B cell (primary cell): ENCODE results near the gene CADM1. TPM values are rescaled to one million over a fixed set of nuclear protein-coding genes. Genes with fewer than 3 reads are reported as not detected.

ENCODE experiments used
- ATAC-seq: fragments of 200-7000 bp; cut with Tn5 transposase; one replicate; pipeline ENCODE4 v1.10.0; 2021; ENCODE audit warnings: low read depth, mild to moderate bottlenecking, moderate number of reproducible peaks, moderate library complexity
- CTCF ChIA-PET: fragments of 350-600 bp; sonication (Branson Sonifier 250); formaldehyde crosslinking; loops from one replicate; lab custom pipeline; 2021; ENCODE audit warnings: antibody characterized with exemption, inconsistent platforms; lab: Charles Lee
- POLR2A ChIA-PET: fragments of 350-600 bp; sonication (Branson Sonifier 250); formaldehyde crosslinking; loops from one replicate; lab custom pipeline; 2021; ENCODE audit warnings: antibody characterized with exemption; lab: Charles Lee
- DNase-seq: peaks from one replicate; pipeline ENCODE4 v3.0.0; 2013
- H2AFZ ChIP-seq: 2 replicates; pipeline ENCODE4 v1.6.1; 2012; ENCODE audit warnings: mild to moderate bottlenecking, low read depth, low read length; ENCODE audit not compliant: insufficient read depth, poor library complexity, severe bottlenecking
- H3K27ac ChIP-seq, 2 donors: 1 replicate in 1 of 2; 2 replicates in 1 of 2; pipeline ENCODE4 v1.5.1; 2012 to 2013; ENCODE audit warnings: low read length in 2 of 2, mild to moderate bottlenecking in 2 of 2, moderate library complexity in 1 of 2
- H3K27me3 ChIP-seq, 4 experiments: fragments of 200-600 bp in 1 of 4; sonication (generic) in 1 of 4; replicated peaks in 1 of 4; 1 replicate in 2 of 4; 2 replicates in 2 of 4; pipeline versions ENCODE4 v1.6.1 to v1.7.0; 2013 to 2016; ENCODE audit warnings: low read length in 3 of 4, mild to moderate bottlenecking in 2 of 4, mixed read lengths in 1 of 4, moderate library complexity in 1 of 4; ENCODE audit not compliant: insufficient read depth in 4 of 4, control insufficient read depth in 3 of 4; ENCODE audit errors: control extremely low read depth in 1 of 4
- H3K36me3 ChIP-seq, 2 experiments: replicated peaks in 1 of 2; 1 replicate in 1 of 2; 2 replicates in 1 of 2; pipeline versions ENCODE4 v1.6.1 to v1.7.1; 2013; ENCODE audit warnings: low read length in 1 of 2; ENCODE audit not compliant: insufficient read depth in 2 of 2, control insufficient read depth in 1 of 2; ENCODE audit errors: control extremely low read depth in 1 of 2, extremely low read depth in 1 of 2
- H3K4me1 ChIP-seq, 2 donors: fragments of 200-600 bp in 1 of 2; sonication (generic) in 1 of 2; 1 replicate in 1 of 2; 2 replicates in 1 of 2; pipeline versions ENCODE4 v1.5.1 to v1.6.1; 2013 to 2017; ENCODE audit warnings: low read length in 2 of 2; ENCODE audit not compliant: control insufficient read depth in 2 of 2, insufficient read depth in 2 of 2
- H3K4me2 ChIP-seq: replicated peaks from 2 replicates; pipeline ENCODE3; 2012; ENCODE audit warnings: mild to moderate bottlenecking, low read depth, low read length; ENCODE audit not compliant: poor library complexity, severe bottlenecking
- H3K4me3 ChIP-seq, 5 experiments: fragments of 200-600 bp in 1 of 5; sonication (generic) in 1 of 5; 1 replicate in 3 of 5; 2 replicates in 2 of 5; pipeline versions ENCODE4 v1.5.1 to v1.7.0; 2011 to 2016; ENCODE audit warnings: low read length in 4 of 5, mild to moderate bottlenecking in 4 of 5, low read depth in 2 of 5, control low read depth in 1 of 5, moderate library complexity in 1 of 5; ENCODE audit not compliant: insufficient read depth in 1 of 5; ENCODE audit errors: control extremely low read depth in 1 of 5, extremely low read depth in 1 of 5
- H3K79me2 ChIP-seq: fragments of 200-600 bp; sonication (generic); one replicate; pipeline ENCODE4 v1.6.0; 2016; ENCODE audit warnings: low read length; ENCODE audit not compliant: control insufficient read depth, insufficient read depth
- H3K9ac ChIP-seq: fragments of 200-600 bp; sonication (generic); 2 replicates; pipeline ENCODE4 v1.6.1; 2017; ENCODE audit warnings: mild to moderate bottlenecking, low read length, moderate library complexity
- H3K9me3 ChIP-seq, 3 donors: one replicate each; pipeline versions ENCODE4 v1.6.1 to v1.7.1; 2013; ENCODE audit warnings: low read length in 2 of 3; ENCODE audit not compliant: control insufficient read depth in 2 of 3, insufficient read depth in 1 of 3; ENCODE audit errors: control extremely low read depth in 1 of 3
- H4K20me1 ChIP-seq: 2 replicates; pipeline ENCODE4 v1.6.0; 2012; ENCODE audit warnings: mild to moderate bottlenecking, low read length; ENCODE audit not compliant: insufficient read depth, control insufficient read depth, poor library complexity, severe bottlenecking
- H3K27ac Mint-ChIP-seq: one replicate; pipeline ENCODE4 v1.8.0; 2021; ENCODE audit warnings: mixed read lengths
- H3K27me3 Mint-ChIP-seq: one replicate; pipeline ENCODE4 v1.8.0; 2021; ENCODE audit warnings: mixed read lengths
- H3K4me1 Mint-ChIP-seq: one replicate; pipeline ENCODE4 v1.8.0; 2021; ENCODE audit warnings: mixed read lengths
- H3K4me3 Mint-ChIP-seq: one replicate; pipeline ENCODE4 v1.8.0; 2021; ENCODE audit warnings: mixed read lengths
- H3K9me3 Mint-ChIP-seq: one replicate; pipeline ENCODE4 v1.8.0; 2022; ENCODE audit warnings: mixed read lengths; ENCODE audit not compliant: insufficient read depth
- CTCF ChIP-seq: fragments of 200-600 bp; IDR thresholded peaks from one replicate; pipeline ENCODE4 v1.8.0; 2022; ENCODE audit warnings: antibody characterized with exemption, mild to moderate bottlenecking
- EZH2 ChIP-seq: IDR thresholded peaks from 2 replicates; pipeline ENCODE4 v1.6.1; 2012; ENCODE audit warnings: borderline replicate concordance, low read depth, mild to moderate bottlenecking, moderate library complexity, low read length; ENCODE audit not compliant: insufficient read depth, poor library complexity, severe bottlenecking
- WGBS: methylation state at CpG from one replicate; pipeline ENCODE4 v1.1.5; 2013; ENCODE audit warnings: missing lambda C conversion rate; ENCODE audit not compliant: insufficient coverage; 5-methylcytosine and 5-hydroxymethylcytosine counted together
- intact Hi-C: fragments of 100-400 bp; cut with micrococcal nuclease; formaldehyde crosslinking; loops from one replicate; pipeline ENCODE4 v1.10.0; 2022
- polyA plus RNA-seq: library from polyadenylated mRNA; depleted of rRNA; stranded (reverse); fragments of >200 nt; gene quantifications from 2 replicates; pipeline ENCODE4 v1.2.3, GENCODE V29; 2012
- total RNA-seq, 2 donors: library from RNA; stranded (reverse); fragments of 120-200 nt in 1 of 2; gene quantifications; 1 replicate in 1 of 2; 2 replicates in 1 of 2; pipeline versions ENCODE4 v1.2.3 to v1.2.4, GENCODE V29; 2013 to 2022

The CADM1 gene
- total and polyA plus RNA-seq, 2 donors (not counting 1 experiment from before 2014, with no cell fraction given): 0.43 to 0.49 TPM

DNA sequence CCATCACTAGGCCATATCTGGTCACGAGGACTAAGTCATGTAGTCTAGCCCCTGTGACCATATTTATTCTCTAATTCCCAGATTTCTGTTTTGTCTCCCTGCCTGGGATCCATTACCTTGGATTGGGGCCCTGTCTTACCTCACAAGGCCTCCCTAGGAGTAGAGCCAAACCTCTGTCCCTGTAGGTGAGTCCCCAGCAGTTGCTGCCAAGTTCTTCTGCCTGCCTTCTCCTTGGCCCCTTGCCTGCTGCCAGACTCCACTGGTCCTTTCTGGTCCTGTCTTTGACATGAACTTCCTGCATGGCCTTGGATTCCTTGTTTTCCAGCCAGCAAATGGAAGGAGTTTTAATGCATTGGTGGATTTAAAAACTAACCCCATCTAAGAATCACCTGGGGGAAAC lies 35.6 kb upstream of the CADM1 start:
- H3K27me3 ChIP-seq: peaks cover 0 to 2% (median 0%) of the 10 kb centered on the region in 4 experiments
- no peak overlapping the region for H3K9ac ChIP-seq
- POLR2A ChIA-PET: no interaction called here
- peaks cover 0 to 17% (median 0%) of the 10 kb centered on the region in 3 donors for H3K9me3 ChIP-seq
- H3K4me1 ChIP-seq: no peaks in the 10 kb centered on the region
- no peak overlapping the region for H2AFZ ChIP-seq
- H3K9me3 Mint-ChIP-seq: no peaks in the 10 kb centered on the region
- intact Hi-C loops: no loop called here
- 100% methylated on average over 1 of the region's 1 CpG for WGBS
- H3K4me3 ChIP-seq: no peak overlapping the region
- H3K27me3 Mint-ChIP-seq: peaks cover 4% of the 10 kb centered on the region
- no peak overlapping the region for H3K4me3 Mint-ChIP-seq
- CTCF ChIA-PET: no interaction called here
- DNase-seq (no peak), ATAC-seq (no peak)
- no peak overlapping the region for H3K4me2 ChIP-seq
- H3K27ac ChIP-seq: no peak overlapping the region
- H4K20me1 ChIP-seq: no peaks in the 10 kb centered on the region
- H3K36me3 ChIP-seq: no peaks in the 10 kb centered on the region
- no peak for TF ChIP-seq EZH2
- TF ChIP-seq CTCF: no peak
- H3K27ac Mint-ChIP-seq: no peak overlapping the region
- H3K4me1 Mint-ChIP-seq: no peaks in the 10 kb centered on the region
- no peaks in the 10 kb centered on the region for H3K79me2 ChIP-seq

GRCh38 chr11:115535781-115536180 lies 31.6 kb upstream of the CADM1 start:
- peaks cover 3% of the 10 kb centered on the region for H3K27me3 Mint-ChIP-seq
- H3K27me3 ChIP-seq: peaks cover 0 to 2% (median 0%) of the 10 kb centered on the region in 4 experiments
- no peaks in the 10 kb centered on the region for H3K79me2 ChIP-seq
- H3K4me1 Mint-ChIP-seq: no peaks in the 10 kb centered on the region
- peaks cover 0 to 18% (median 0%) of the 10 kb centered on the region in 3 donors for H3K9me3 ChIP-seq
- DNase-seq (no peak), ATAC-seq (no peak)
- H3K4me3 Mint-ChIP-seq: no peak overlapping the region
- H3K36me3 ChIP-seq: no peaks in the 10 kb centered on the region
- H3K27ac ChIP-seq: no peak overlapping the region
- no peaks in the 10 kb centered on the region for H4K20me1 ChIP-seq
- no peak overlapping the region for H3K27ac Mint-ChIP-seq
- ChIA-PET POLR2A (no interaction called here), CTCF (no interaction called here)
- no peak overlapping the region for H3K4me3 ChIP-seq
- no peaks in the 10 kb centered on the region for H3K9me3 Mint-ChIP-seq
- H3K4me1 ChIP-seq: no peaks in the 10 kb centered on the region
- TF ChIP-seq CTCF: no peak
- TF ChIP-seq EZH2: no peak
- no peak overlapping the region for H2AFZ ChIP-seq
- H3K9ac ChIP-seq: no peak overlapping the region
- no peak overlapping the region for H3K4me2 ChIP-seq
- intact Hi-C loops: no loop called here
